ENCODE results near the gene NAV1.

- TF ChIP-seq EP300 (IDR thresholded peaks at IDR 0.05) (no peak), RFX5 (IDR thresholded peaks at IDR 0.05) (no peak), CTCF (IDR thresholded peaks at IDR 0.05) (no peak), USF2 (IDR thresholded peaks at IDR 0.05) (no peak), MAFK (IDR thresholded peaks at IDR 0.05; ENCODE audit: partially characterized antibody) (no peak), MYC (IDR thresholded peaks at IDR 0.05; ENCODE audit: borderline replicate concordance, low read length) (no peak), CHD4 (IDR thresholded peaks at IDR 0.05; ENCODE audit: borderline replicate concordance) (no peak), POLR2A (IDR thresholded peaks at IDR 0.05; ENCODE audit: low read length) (no peak), REST (IDR thresholded peaks at IDR 0.05) (no peak), GATA3 (IDR thresholded peaks at IDR 0.05; ENCODE audit: borderline replicate concordance) (no peak), JUN (IDR thresholded peaks at IDR 0.05) (no peak), CHD2 (IDR thresholded peaks at IDR 0.05; ENCODE audit: low read length, partially characterized antibody) (no peak), POLR2AphosphoS2 (conservative IDR thresholded peaks at IDR 0.05; ENCODE audit: low read length) (no peak)
Measured at GRCh38 chr1:201565024-201565730, 26.2 kb downstream of the NAV1 start.
